HG03280 (cell line): Measurements from ENCODE around the gene ANKRD31.

ENCODE experiments used
- ATAC-seq: cut with Tn5 transposase; IDR thresholded peaks from one replicate; pipeline ENCODE4 v1.9.1; 2021; ENCODE audit warnings: mild to moderate bottlenecking, moderate library complexity; ENCODE audit not compliant: unreplicated experiment

ANKRD31 gene

GRCh38 chr5:75044406-75044805 lies 192.3 kb downstream of the ANKRD31 start:
- ATAC-seq = no peak

- no peak for ATAC-seq
These were observed 192.9 kb downstream of the ANKRD31 start for GRCh38 chr5:75043633-75044264.

- ATAC-seq = no peak
These were observed 194.2 kb downstream of the ANKRD31 start for GRCh38 chr5:75042522-75042921.

GRCh38 chr5:75040973-75041372 lies 195.7 kb downstream of the ANKRD31 start:
- ATAC-seq = no peak

GRCh38 chr5:75037106-75037505 lies 199.6 kb downstream of the ANKRD31 start:
- no peak for ATAC-seq

GRCh38 chr5:75034137-75034739 lies 202.4 kb downstream of the ANKRD31 start:
- ATAC-seq = no peak

GRCh38 chr5:75031366-75031765 lies 205.3 kb downstream of the ANKRD31 start:
- ATAC-seq = no peak

GRCh38 chr5:75028090-75028489 lies 208.6 kb downstream of the ANKRD31 start:
- ATAC-seq = no peak

- no peak for ATAC-seq
These were observed 213.1 kb downstream of the ANKRD31 start for GRCh38 chr5:75023368-75024159.

- no peak for ATAC-seq
These were observed 214.9 kb downstream of the ANKRD31 start for GRCh38 chr5:75021800-75022199.

GRCh38 chr5:75021219-75021618 lies 215.5 kb downstream of the ANKRD31 start:
- no peak for ATAC-seq

- no peak for ATAC-seq
These were observed 216.5 kb downstream of the ANKRD31 start for GRCh38 chr5:75020016-75020656.

- ATAC-seq = no peak
These were observed 217.7 kb downstream of the ANKRD31 start for GRCh38 chr5:75018805-75019587.
